ENCODE data around the gene CAPN10. TPM values are rescaled to one million over a fixed set of nuclear protein-coding genes. Genes with fewer than 3 reads are reported as not detected.
A peak's percentile ranks its signal among the peaks of the same experiment; 100 is the strongest.

The CAPN10 gene
- total RNA-seq, 1 donor from 2014 or later = 24.9 TPM

DNA sequence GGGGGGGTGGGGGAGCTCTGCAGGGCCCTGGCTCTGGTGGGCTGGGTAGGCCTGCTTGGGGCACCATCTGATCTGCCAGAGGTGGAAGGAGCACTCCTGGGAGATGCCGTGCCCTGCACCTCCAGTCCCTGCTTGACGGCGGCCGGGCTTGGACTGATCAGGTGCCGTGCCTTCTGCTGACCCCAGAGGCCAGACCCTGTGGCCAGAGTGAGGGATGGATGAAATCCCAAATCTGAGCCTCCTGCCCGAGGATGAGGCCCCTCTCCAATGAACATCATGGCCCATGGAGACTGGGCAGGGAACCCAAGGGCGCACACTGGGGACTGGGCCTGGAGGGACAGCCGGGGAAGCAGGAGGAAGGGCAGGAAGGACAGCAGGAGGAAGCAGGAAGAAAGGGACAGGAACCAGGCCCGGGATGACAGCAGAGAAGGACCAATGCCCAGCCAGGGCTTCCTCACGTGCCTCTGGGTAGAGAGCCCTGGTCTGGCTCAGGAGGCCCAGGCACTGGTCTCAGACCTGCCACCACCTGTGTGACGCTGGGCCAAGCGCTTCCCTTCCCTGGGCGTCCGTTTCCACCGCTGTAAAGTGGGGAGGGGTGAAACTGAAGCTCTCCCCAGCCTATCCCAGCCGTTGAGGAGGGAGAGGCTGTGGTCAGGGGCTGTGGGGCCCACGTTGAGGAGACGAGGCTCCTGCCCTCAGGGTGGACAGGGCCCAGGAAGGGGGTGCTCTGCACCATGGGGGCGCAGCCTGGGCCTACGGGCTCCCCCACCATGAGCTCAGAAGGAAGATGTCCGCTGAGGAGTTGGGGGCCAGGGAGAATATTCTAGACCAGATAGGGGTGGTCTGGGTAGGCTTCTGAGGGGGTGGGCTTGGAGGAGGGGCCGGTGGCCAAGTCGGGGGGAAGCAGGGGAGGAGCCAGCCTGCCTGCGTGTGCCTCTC, 37.7 kb downstream of the CAPN10 start:
- no peaks in the 10 kb centered on the region for H3K79me2 ChIP-seq (ENCODE audit: insufficient read depth, low read length)
- H3K27ac Mint-ChIP-seq (ENCODE audit: unreplicated experiment) = no peak overlapping the region

DNA sequence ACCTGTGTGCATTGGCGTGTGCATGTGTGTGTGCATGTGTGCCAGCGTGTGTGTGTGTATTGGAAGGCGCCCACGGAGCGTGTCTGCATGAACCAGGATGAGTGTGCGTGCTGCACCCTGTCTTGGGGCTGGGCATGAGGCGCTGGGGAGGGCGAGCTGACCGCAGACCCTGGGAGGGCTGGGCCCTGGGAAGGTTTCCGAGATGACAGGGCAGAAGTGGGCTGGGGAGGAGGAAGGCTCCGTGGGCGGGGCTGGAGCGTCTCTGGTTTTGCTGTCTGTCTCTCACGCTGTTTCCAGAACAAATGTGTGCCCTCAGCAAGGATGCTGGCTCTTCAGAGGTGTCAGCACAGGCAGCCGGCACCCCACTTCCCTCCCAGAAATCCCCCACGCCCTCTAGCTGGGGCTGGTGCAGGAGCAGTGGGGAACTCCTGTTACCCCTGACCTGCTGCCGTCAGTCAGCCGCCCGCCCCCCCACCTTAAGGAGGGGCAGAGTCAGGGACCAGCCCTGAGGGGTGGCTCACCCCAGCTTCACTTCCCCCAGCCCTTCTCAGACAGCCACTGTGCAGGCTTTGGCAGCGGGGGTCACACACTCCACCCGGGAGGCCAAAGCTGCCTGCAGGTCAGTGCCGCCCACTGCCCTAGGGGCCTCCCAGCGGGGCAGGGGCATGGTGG, 38.6 kb downstream of the CAPN10 start, which contains the start of gene GPR35:
Gene GPR35 (plus strand): TSS at position 531 of the 672 bp plus-strand sequence. CDS start 4,473 bp downstream, outside the sequence.
- peaks cover 6% of the 10 kb centered on the region for H3K4me1 Mint-ChIP-seq (ENCODE audit: low read depth, unreplicated experiment)
- peak within 1 kb of the TSS; percentile 15 for H2AFZ ChIP-seq (ENCODE audit: low read depth, low read length)
- peak; percentile 56 for DNase-seq (ENCODE audit: low read depth)

More for the DNA sequence above, 37.7 kb downstream of the CAPN10 start:
- Histone ChIP-seq H2AFZ (ENCODE audit: low read depth, low read length) (no peak overlapping the region), H3K4me2 (ENCODE audit: low read length) (no peak overlapping the region), H3K9ac (ENCODE audit: low read length) (no peak overlapping the region), H3K4me3 (ENCODE audit: insufficient read depth, low read depth, low read length) (no peak overlapping the region), H3K27ac (ENCODE audit: low read depth, low read length) (no peak overlapping the region), H3K36me3 (ENCODE audit: insufficient read depth, low read length) (no peaks in the 10 kb centered on the region), H3K4me1 (ENCODE audit: insufficient read depth, low read length) (peaks cover 11% of the 10 kb centered on the region), H3K27me3 (ENCODE audit: insufficient read depth, low read length) (no peaks in the 10 kb centered on the region), H4K20me1 (ENCODE audit: insufficient read depth, low read length) (no peaks in the 10 kb centered on the region), H3K9me3 (ENCODE audit: insufficient read depth, low read depth, low read length) (no peaks in the 10 kb centered on the region)
- H3K27me3 Mint-ChIP-seq (ENCODE audit: low read depth, unreplicated experiment) = peaks cover 4% of the 10 kb centered on the region
- FAIRE-seq (no peak), DNase-seq (ENCODE audit: low read depth) (no peak)
- TF ChIP-seq, protein P1, sequence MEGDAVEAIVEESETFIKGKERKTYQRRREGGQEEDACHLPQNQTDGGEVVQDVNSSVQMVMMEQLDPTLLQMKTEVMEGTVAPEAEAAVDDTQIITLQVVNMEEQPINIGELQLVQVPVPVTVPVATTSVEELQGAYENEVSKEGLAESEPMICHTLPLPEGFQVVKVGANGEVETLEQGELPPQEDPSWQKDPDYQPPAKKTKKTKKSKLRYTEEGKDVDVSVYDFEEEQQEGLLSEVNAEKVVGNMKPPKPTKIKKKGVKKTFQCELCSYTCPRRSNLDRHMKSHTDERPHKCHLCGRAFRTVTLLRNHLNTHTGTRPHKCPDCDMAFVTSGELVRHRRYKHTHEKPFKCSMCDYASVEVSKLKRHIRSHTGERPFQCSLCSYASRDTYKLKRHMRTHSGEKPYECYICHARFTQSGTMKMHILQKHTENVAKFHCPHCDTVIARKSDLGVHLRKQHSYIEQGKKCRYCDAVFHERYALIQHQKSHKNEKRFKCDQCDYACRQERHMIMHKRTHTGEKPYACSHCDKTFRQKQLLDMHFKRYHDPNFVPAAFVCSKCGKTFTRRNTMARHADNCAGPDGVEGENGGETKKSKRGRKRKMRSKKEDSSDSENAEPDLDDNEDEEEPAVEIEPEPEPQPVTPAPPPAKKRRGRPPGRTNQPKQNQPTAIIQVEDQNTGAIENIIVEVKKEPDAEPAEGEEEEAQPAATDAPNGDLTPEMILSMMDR (IDR thresholded peaks at IDR 0.05; ENCODE audit: insufficient read depth, low read depth, low read length) = no peak
- no peak for TF ChIP-seq EZH2 (IDR thresholded peaks at IDR 0.05; ENCODE audit: insufficient read depth, low read length)
- no peaks in the 10 kb centered on the region for H3K36me3 Mint-ChIP-seq (ENCODE audit: low read depth, unreplicated experiment)
- peaks cover 6% of the 10 kb centered on the region for H3K4me1 Mint-ChIP-seq (ENCODE audit: low read depth, unreplicated experiment)
- H3K9me3 Mint-ChIP-seq (ENCODE audit: unreplicated experiment) = no peaks in the 10 kb centered on the region
- no peak overlapping the region for H3K4me3 Mint-ChIP-seq (ENCODE audit: unreplicated experiment)

More for the DNA sequence above, 38.6 kb downstream of the CAPN10 start, which contains the start of gene GPR35:
- Mint-ChIP-seq H3K9me3 (ENCODE audit: unreplicated experiment) (no peaks in the 10 kb centered on the region), H3K36me3 (ENCODE audit: low read depth, unreplicated experiment) (no peaks in the 10 kb centered on the region), H3K27me3 (ENCODE audit: low read depth, unreplicated experiment) (peaks cover 11% of the 10 kb centered on the region), H3K27ac (ENCODE audit: unreplicated experiment) (no peak within 1 kb of the TSS), H3K4me3 (ENCODE audit: unreplicated experiment) (no peak within 1 kb of the TSS)
- H3K9ac ChIP-seq (ENCODE audit: low read length) = peak within 1 kb of the TSS; percentile 18
- no peaks in the 10 kb centered on the region for H3K27me3 ChIP-seq (ENCODE audit: insufficient read depth, low read length)
- no peaks in the 10 kb centered on the region for H3K9me3 ChIP-seq (ENCODE audit: insufficient read depth, low read depth, low read length)
- H3K27ac ChIP-seq (ENCODE audit: low read depth, low read length) = no peak within 1 kb of the TSS
- H3K79me2 ChIP-seq (ENCODE audit: insufficient read depth, low read length) = no peaks in the 10 kb centered on the region
- peaks cover 11% of the 10 kb centered on the region for H3K4me1 ChIP-seq (ENCODE audit: insufficient read depth, low read length)
- H3K4me3 ChIP-seq (ENCODE audit: insufficient read depth, low read depth, low read length) = no peak within 1 kb of the TSS
- H4K20me1 ChIP-seq (ENCODE audit: insufficient read depth, low read length) = no peaks in the 10 kb centered on the region
- FAIRE-seq = no peak
- H3K36me3 ChIP-seq (ENCODE audit: insufficient read depth, low read length) = no peaks in the 10 kb centered on the region
- TF ChIP-seq, protein P1 (IDR thresholded peaks at IDR 0.05; ENCODE audit: insufficient read depth, low read depth, low read length) = no peak
- no peak for TF ChIP-seq EZH2 (IDR thresholded peaks at IDR 0.05; ENCODE audit: insufficient read depth, low read length)
- peak within 1 kb of the TSS; percentile 52 for H3K4me2 ChIP-seq (ENCODE audit: low read length)
